Stimulated activated naive CD4-positive, alpha-beta T cell treated with Interleukin-2 at 50 U/mL for 16 hours (primary cell): ENCODE data around the gene MKRN1.
"Not testable (repeated sequence)": the region's sequence is repeated elsewhere in the genome, so short reads cannot be mapped to it uniquely, and the experiment has no call there.

Experiments used
- DNase-seq: peaks from one replicate; lab custom pipeline; 2025; lab: John Stamatoyannopoulos, UW

Gene MKRN1

DNA sequence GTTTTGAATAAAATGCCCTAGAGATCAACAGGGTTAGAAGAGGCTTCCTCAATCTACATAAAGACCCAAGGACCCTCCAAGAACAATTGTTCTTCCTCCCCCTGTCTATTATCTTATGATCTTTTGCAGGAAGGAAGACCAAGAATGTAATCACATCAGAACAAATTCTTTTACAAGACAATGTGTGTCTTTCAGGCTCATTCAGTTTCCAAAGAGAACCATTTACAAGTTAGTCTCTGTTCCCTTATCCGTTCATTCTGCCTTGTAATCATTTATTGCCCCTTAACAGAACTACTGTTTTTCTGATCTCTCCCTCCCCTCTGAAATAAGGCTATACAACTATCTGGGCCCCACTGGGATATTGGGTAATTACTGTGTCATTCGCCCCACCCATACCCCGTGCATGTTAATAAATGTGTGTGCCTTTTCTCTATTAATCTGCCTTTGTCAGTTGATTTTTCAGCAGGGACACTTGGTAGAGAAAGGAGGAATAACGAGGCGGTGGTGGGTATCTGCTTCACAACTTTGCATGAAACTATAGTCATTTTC, 5.7 kb upstream of the MKRN1 start:
- DNase-seq, result no peak

DNA sequence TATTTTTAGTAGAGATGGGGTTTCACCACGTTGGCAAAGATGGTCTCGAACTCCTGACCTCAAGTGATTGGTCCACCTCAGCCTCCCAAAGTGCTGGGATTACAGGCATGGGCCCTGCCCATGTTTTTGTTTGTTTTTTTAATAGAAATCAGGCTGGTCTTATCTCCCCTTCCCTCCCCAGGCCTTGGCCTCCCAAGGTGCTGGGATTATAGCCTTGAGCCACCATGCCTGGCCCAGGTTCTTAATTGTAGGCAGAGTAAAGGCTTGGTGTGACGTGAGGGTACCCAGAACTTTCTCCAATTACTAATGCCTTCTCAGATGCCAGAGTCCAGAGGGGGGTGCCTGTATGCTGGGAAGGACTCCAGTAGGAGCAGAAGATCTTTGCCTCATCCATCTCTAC, 5.2 kb upstream of the MKRN1 start:
- DNase-seq, result no peak

DNA sequence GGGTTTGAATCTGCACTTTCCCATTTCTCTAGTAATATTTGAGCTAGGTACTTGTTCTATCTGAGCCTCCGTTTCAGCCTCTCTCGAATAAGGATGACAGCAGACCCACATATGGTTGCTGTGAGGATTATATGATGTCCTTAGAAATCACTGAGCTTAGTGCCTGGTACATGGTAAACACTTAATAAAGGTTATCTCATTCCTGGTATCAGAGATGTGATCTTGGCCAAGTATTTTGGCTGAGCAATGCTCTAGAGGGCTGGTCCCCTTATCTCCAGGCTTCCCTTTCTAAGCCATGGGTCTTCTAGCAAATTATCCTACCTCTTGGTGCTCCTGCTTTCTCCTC, 407 bp upstream of the MKRN1 start:
- no peak for DNase-seq

DNA sequence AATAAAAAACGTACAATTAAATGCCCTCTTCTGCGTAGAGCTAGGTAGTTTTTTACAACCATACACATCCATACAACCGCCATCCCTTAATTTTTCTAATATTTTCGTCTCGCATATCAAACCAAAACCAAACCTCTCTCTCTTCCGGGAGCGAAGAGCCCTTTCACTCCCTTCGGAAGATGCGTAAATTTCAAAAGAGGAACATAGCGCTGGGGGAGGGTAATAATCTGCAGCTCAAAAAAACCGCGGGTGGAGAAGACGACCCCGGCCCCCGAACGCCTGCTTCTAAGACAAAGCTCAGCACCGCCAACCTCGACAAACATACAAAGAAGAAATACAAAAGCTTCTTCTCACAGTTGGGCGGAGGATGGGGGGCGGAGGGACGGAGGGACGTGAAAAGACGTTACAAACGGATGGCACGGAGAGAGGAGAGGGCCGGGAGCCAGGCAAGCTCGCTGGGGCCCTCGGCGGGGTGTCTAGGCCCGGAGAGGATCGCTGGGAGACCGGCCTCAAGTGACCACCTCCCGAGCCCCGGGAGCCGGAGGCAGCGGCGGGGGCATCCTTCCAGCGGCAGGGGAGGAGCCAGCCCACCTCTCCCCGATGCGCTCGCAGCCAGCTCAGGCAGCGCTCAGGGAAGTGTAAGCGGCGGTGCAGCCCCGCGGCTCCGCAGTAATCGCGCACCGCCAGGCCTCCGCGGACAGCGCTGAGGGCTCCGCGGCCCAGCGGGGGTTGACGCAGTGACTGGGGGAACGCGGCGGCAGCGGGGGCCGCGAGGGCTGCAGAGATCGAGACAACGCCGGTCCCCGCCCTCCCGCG, 851 bp downstream of the MKRN1 start:
- DNase-seq, result peak; percentile 45

DNA sequence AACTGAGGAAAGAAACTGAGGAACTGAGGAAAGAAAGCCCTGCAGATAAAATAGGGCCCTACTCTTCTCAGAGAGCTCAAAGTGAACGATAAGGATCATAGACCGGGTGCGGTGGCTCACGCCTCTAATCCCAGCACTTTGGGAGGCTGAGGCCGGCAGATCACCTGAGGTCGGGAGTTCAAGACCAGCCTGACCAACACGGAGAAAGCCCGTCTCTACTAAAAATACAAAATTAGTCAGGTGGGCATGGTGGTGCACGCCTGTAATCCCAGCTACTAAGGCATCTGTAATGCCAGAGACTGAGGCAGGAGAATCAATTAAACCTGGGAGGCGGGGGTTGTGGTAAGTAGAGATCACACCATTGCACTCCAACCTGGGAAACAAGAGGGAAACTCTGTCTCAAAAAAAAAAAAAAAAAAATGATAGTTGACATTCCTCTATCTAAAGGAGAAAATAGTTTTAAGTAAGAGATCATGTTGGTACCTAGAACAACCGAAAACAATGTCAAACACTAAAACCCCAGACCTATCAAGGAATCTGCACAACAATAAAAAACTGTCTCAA, 2.5 kb downstream of the MKRN1 start:
- DNase-seq, result no peak

DNA sequence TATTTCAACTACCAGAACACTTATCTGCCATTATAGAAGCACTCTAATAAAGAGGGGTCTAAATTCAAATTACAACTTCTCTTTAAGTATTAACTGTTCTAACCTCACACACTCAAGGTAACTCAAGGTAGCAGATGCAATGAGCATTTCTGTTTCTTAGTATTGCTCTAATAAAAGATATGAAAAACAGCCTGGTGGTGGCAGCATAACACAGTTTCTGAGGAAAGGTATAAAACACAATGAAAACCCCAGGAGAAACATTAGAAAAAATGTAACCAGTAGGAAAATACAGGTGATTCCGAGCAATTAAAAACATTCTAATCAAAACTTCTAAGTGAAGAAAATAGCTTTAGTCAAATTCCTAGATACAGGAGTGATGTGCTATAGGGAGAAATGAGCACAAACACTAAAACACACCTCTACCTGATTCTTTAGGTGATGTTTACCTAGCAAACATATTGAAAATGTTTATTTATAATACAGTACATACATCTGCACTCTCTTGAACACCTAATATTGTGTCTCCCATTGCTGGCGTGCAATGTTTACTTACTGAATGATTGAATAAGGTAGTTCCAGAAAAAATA, 3.5 kb downstream of the MKRN1 start:
- DNase-seq, result peak; percentile 38

DNA sequence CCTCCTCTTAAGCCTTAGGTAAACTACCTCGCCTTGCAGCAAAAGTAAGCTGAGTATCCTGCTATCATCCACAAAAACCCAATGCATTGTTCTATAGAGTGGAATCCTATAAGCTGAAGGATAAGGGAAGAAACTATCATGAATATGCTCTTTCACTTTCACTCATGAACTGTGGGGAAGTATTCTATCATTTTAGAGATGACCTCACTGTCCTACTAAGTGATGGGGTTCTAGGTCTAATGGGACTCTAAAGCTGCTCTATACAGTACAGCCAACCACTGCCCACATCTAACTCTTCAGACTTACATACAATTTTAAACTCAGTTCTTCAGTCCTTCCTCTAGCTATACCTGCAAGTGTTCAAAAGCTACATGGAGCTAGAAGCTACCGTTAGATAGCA, 16.2 kb downstream of the MKRN1 start:
- DNase-seq, result no peak

DNA sequence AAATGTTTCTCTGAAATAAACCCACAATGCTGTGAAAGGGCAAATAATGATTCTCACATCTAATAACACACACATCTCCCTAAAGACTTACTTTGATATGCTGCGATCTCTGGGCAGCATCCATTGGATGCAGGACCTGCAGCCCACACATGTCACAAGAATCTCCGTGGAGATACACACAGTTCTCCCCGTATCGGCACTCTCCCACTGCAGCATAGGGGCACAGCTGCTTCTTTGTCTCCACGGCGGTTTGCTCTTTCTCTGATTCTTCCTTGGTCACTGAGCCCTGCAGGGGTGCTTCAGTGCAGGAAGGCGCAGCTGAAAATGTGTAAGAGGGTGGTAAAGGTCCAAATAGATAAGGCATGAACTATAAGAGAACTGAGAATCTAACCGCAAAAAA, 20.4 kb downstream of the MKRN1 start:
- DNase-seq, result no peak

DNA sequence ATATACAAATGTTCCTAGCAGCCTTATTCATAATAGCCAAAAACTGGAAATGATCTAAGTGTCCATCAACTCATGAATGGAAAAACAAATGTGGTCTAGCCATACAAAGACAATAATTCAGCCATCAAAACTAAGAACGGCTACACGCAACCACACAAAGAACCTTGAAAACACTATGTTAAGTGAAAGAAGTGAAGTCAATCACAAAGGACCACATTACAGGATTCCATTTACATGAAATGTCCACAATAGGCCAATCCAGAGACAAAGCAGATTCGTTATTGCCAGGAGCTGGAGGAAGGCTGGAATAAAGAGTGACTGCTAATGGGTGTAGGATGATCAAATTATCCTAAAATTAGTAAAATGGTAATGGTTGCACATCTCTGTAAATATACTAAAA, 21.1 kb downstream of the MKRN1 start:
- no peak for DNase-seq

DNA sequence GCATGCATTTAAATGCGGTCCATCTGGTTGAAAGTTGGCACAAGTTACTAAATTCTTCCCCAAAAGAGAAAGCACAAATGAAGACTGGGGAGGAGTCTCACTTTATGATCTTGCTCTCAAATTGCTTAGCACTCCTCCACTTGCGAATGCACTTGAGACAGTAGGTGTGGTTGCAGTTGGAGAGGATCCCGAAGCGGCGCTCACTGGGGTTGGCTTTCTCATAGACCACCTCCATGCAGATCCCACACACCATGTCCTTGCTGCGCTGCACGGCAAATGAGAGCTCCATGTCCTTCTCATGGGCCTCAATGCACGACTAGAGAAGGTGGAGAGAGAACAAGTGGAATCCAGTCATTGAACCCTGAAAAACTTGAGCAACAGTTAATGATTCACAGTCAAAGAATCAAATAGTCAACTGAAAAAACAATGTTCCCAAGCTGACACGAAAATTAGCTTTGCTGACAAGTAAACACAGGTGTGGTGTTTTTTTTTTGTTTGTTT, 22.7 kb downstream of the MKRN1 start:
- no peak for DNase-seq

DNA sequence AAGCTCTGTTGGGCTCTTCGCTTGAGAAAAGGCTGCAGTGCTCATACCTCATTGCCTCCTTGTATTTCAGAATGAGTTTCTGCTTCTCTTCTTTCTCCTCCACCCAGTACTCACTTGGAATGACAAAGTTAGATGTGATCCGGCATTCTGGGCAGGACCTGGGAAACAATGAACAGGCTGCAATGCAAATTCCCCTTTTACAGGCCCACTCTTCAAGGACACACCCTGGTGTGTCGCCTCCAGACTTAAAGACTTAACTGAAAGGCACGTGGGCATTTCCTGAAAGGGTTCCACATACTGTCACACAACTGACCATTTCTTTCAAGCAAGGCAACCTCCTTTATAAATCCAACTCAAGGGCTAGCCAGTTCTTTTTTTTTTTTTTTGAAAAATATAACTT, 23.6 kb downstream of the MKRN1 start:
- no peak for DNase-seq

DNA sequence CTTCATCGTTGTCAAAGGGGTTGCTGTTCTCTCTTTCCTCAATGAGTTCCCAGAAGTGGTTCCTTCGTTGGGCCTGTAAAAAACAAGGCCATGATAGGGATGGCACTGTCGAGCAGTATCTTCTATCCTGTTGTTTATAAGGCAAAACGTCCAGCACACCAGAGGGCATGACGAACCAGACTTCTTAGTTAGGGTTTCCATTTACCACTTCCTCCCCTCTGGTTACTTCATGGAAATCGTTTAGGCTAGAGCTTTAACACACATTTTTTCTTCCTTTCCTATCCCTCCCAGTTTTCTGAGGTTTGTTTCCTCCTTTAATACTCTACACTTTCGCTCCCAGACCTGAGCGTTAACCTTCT, 24.7 kb downstream of the MKRN1 start:
- DNase-seq, result no peak

DNA sequence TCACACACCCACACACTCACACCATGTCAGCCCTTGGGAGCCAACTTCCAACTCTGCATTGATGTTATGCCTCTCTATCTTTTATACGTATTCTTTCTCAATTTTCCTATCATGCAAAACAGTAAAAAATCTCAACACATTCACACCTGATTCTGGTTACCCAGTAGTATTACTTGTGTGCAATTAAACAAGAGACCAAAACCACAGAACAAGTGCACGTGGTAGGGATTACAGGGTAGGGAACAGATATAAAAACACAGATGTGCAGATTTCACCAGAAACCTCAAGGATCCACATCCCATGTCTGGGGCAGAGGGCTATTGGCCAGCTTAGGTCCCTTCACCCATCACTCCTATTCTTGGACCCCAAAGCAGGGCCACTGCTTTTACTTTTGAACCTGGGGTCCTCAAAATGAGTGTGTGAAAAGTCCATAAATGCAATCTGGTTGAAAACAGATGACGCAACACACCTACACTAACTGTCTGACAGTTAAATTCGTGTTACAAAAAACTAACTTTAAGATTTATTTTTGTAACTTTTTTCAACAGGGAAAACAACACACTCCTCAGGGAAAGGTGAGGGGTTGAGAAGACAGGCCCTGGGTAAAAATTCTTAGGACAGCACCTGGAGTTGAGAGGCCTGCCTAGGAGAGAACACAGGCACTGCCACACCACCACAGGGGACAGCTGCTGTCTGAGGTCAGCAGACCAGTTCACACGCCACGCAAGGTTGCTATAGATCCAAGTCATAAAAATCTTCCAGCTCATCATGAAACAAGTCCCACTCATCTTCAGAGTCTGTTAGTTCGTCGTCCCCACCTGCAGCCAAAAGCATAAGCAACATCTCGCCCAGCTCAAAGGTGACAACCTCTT, 25.3 kb downstream of the MKRN1 start:
- not testable (repeated sequence) for DNase-seq

DNA sequence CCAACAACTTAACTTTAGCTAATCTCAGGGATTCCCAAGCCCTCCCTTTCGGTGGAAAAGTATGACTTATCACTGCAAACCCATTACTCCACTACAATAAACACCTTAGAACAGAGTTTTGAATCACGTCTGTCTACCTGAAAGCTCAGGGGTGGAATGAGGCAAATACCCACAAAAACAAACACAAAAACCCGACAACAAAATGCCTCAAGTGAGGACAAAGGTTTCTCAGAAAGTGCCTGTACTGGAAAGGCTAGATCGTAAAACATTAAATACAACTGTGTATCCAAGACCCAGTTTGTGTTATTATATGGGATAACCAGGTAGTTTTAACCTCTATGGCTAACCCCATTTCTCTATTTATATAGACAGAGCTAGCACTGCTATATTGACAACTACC, 26.0 kb downstream of the MKRN1 start:
- no peak for DNase-seq

DNA sequence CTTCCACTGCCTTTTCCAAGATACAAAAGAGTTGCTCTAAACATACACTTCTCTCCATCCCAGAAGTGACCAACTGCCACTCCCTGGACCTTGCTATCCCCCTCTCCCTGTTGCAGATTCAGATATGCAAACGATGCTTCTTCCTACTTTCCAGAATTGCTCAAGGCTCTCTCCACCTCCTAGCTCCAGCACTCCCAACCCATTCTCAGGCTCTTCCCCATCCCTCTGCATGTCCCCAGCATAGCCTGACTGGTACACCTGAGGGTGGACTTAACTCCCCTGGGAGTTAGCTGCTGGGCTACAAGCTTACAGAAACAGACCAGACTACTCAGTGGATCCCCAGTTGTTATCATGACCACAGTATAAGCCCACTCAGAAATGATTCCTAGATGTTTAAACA, 27.6 kb downstream of the MKRN1 start:
- no peak for DNase-seq

DNA sequence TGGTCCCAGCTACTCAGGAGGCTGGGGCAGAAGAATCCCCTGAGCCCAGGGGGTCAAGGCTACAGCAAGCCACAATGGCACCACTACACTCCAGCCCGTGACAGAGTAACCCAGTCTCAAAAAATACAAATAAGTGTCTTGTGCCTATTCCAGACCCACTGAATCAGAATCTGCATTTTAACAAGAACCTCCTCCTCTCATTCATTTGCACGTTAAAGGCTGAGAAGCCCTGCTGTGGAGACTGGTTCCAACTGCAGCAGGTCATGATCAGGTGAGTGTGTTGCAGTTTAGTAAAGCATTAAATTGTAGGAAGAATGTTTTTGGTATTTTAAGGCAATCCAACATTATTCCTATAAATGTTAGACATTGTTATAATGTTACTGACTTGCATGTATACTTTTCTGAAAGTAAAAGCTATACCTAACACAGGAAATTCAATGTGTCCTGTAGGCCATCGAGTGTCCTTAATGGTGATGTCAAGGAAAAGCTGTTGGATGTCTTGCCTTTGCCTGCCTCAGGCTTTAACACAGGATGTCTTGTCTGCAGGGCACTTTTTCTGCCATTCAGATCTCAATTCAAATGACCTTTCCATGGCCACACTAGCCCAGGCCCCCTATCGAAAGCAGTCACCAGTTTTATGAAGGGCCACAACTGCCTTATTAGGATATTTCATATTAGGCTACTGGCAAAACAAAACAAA, 30.4 kb downstream of the MKRN1 start:
- no peak for DNase-seq

DNA sequence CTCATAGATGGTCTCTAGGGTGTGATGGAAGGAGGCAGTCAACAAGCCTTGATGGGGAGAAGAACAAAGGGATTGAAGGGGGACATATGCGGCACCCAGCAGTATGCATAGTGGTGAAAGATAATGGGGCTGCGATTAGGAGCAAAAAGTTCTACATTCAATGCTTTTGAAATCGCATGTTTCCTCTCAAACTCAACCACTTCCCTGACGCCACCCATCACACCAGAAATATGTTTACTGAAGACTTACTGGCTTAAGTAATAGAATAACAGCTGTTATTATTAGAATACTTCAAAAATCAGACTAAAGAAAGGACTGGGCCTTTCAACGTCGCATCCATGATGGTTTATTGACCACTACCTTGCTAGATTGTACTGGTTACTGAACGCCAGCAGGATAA, 31.5 kb downstream of the MKRN1 start:
- no peak for DNase-seq

DNA sequence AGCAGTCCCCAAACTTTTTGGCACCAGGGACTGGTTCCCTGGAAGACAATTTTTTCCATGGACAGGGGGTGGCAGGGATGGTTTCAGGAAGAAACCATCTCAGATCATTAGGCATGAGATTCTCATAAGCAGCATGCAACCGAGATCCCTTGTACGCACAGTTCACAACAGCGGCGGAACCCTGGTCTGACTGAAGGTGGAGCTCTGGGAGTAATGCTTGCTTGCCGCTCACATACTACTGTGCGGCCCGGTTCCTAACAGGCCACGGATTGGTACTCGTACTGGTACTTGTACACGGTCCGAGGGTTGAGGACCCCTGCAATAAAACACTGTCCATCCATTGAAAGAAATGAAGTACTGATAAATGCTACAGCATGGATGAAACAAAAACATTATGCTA, 32.8 kb downstream of the MKRN1 start:
- DNase-seq, result no peak

DNA sequence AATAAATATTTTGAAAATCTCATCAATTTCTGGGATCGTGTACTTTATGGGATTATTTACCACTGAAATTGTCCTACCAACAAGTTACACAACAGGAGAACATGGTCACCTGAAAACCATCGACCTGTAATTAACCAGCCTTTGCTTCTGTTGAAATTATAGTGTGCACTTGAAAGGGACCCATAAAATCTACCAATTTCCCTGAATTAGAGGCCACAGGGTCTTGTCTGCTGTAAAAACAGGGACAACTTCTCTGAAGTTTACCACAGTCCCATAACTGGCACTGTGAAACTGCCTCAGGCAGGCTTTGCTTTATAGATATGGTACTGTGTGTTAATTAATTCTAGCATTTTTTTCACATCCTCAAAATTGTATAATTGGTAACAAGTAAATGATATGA, 37.8 kb downstream of the MKRN1 start:
- no peak for DNase-seq

DNA sequence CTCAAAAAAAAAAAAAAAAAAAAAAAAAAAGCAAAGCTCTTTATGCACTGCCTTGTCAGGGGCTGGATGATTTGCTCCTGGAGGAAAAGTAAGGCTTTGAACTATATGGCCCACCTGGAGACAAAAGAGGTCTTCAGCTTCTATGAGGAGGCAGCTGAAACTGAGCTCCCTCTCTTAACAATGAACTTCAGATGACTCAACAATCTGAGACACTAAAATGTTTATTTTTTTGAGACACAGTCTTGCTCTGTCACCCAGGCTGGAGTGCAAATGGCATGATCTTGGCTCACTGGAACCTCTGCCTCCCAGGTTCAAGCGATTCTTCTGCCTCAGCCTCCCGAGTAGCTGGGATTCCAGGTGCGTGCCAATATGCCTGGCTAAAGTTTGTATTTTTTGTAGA, 38.7 kb downstream of the MKRN1 start:
- no peak for DNase-seq

DNA sequence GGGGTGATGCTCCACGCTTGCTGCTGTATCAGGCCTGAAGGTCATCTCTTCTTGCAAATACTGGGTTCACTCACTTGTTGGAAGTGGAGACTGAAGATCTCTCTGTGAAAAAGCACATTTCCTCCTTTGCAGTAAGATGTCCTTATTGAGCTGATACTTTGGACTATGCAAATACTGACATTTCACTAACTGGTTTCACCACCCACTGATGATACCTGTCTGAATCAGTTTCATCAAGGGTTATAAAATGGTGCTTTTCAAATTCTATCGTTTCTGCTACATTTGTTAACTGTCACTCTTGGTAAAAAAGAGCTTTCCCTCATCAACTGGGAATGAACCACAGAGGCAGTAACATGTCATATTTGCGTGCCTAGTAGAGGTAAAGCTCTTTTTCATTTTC, 39.9 kb downstream of the MKRN1 start:
- no peak for DNase-seq
